Testis (tissue), 3 donors: ENCODE measurements around the gene COX6A2. TPM values are rescaled to one million over a fixed set of nuclear protein-coding genes. Genes with fewer than 3 reads are reported as not detected.
A peak's percentile ranks its signal among the peaks of the same experiment; 100 is the strongest.

Source experiments
- DNase-seq: peaks from one replicate; pipeline ENCODE4 v3.0.0-alpha.2; 2019
- H3K27ac ChIP-seq, 2 donors: fragments of 200-600 bp; sonication (generic); one replicate each; pipeline ENCODE4 v1.5.1; 2019
- H3K27me3 ChIP-seq: fragments of 200-600 bp; sonication (generic); one replicate; pipeline ENCODE4 v1.5.1; 2019
- H3K36me3 ChIP-seq: fragments of 200-600 bp; sonication (generic); one replicate; pipeline ENCODE4 v1.5.1; 2017; ENCODE audit warnings: low read depth; ENCODE audit errors: missing control alignments
- H3K4me1 ChIP-seq: fragments of 200-600 bp; sonication (generic); one replicate; pipeline ENCODE4 v1.5.1; 2019
- H3K4me3 ChIP-seq, 2 donors: fragments of 200-600 bp; sonication (generic); one replicate each; pipeline ENCODE4 v1.5.1; 2017 to 2019
- H3K9me3 ChIP-seq: fragments of 200-600 bp; sonication (generic); one replicate; pipeline ENCODE4 v1.5.1; 2017
- CTCF ChIP-seq, 3 experiments: fragments of 450-650 bp in 2 of 3; fragments of 200-600 bp in 1 of 3; sonication (generic) in 1 of 3; IDR thresholded peaks; one replicate each; pipeline ENCODE4 v1.5.1; 2016 to 2019; ENCODE audit warnings: antibody characterized with exemption in 3 of 3, mild to moderate bottlenecking in 2 of 3, moderate library complexity in 1 of 3
- POLR2A ChIP-seq: fragments of 450-650 bp; IDR thresholded peaks from one replicate; pipeline ENCODE4 v1.6.1; 2017; ENCODE audit warnings: antibody characterized with exemption, mild to moderate bottlenecking, moderate library complexity
- WGBS, 2 donors: methylation state at CpG; one replicate each; pipeline ENCODE4 v1.1.5; 2018; 5-methylcytosine and 5-hydroxymethylcytosine counted together
- intact Hi-C: fragments of 100-400 bp; cut with DNase I; formaldehyde crosslinking; loops from one replicate; pipeline ENCODE4 v1.15.1; 2023; ENCODE audit warnings: low total_unique reads
- polyA plus RNA-seq: library from polyadenylated mRNA; stranded (reverse); fragments of 350-450 nt; fragmentation: Illumina TruSeq; extraction: RNeasy Lipid Tissue Mini Kit (QIAGEN cat#74804); gene quantifications from one replicate; pipeline ENCODE4 v1.2.3, GENCODE V29; 2014; ENCODE audit warnings: low read depth, low replicate concordance; ENCODE audit not compliant: insufficient read depth
- total RNA-seq, 2 donors: library from RNA; depleted of rRNA; stranded (reverse); fragments of >200 nt; gene quantifications; one replicate each; pipeline ENCODE4 v1.2.3, GENCODE V29; 2016

Gene COX6A2
- total and polyA plus RNA-seq, 3 donors from 2014 or later = 1.4 to 14.9 TPM; not detected in 1

GRCh38 chr16:31464348-31464769, 36.2 kb upstream of the COX6A2 start:
- H3K36me3 ChIP-seq = no peaks in the 10 kb centered on the region
- intact Hi-C loops = no loop called here
- TF ChIP-seq POLR2A = no peak
- no peak for TF ChIP-seq CTCF (IDR thresholded peaks at IDR 0.05)
- no peak overlapping the region for H3K27ac ChIP-seq
- WGBS, 2 donors = 89 to 96% methylated on average over 12 to 36 of the region's 36 CpGs
- H3K4me1 ChIP-seq = peaks cover 7% of the 10 kb centered on the region
- no peaks in the 10 kb centered on the region for H3K27me3 ChIP-seq
- DNase-seq = no peak
- H3K4me3 ChIP-seq = no peak overlapping the region
- no peaks in the 10 kb centered on the region for H3K9me3 ChIP-seq

GRCh38 chr16:31461921-31462804, 34.0 kb upstream of the COX6A2 start:
- Histone ChIP-seq H3K9me3 (no peaks in the 10 kb centered on the region), H3K27ac (no peak overlapping the region), H3K4me3 (no peak overlapping the region), H3K27me3 (no peaks in the 10 kb centered on the region), H3K4me1 (peaks cover 19% of the 10 kb centered on the region), H3K36me3 (no peaks in the 10 kb centered on the region)
- no peak for TF ChIP-seq CTCF (IDR thresholded peaks at IDR 0.05)
- no peak for TF ChIP-seq POLR2A
- DNase-seq = no peak
- 87 to 94% methylated on average over 22 to 31 of the region's 35 CpGs for whole genome bisulfite sequencing, 2 donors
- intact Hi-C loops = no loop called here

- Histone ChIP-seq H3K9me3 (no peaks in the 10 kb centered on the region), H3K27me3 (no peaks in the 10 kb centered on the region), H3K4me3 (no peak overlapping the region), H3K36me3 (no peaks in the 10 kb centered on the region), H3K4me1 (peaks cover 26% of the 10 kb centered on the region), H3K27ac (no peak overlapping the region)
- intact Hi-C loops = no loop called here
- no peak for DNase-seq
- WGBS, 2 donors = 87 to 91% methylated on average over 7 to 10 of the region's 10 CpGs
- TF ChIP-seq CTCF (IDR thresholded peaks at IDR 0.05) (no peak), POLR2A (no peak)
Observed at GRCh38 chr16:31461201-31461920, 33.2 kb upstream of the COX6A2 start.

GRCh38 chr16:31460582-31461002, 32.4 kb upstream of the COX6A2 start:
- no peak for DNase-seq
- peak; percentile 29 to 59 (median 48) for TF ChIP-seq CTCF (IDR thresholded peaks at IDR 0.05)
- no peak for TF ChIP-seq POLR2A
- Histone ChIP-seq H3K4me3 (peak overlapping the region in 1 of 2 donors; percentile 76), H3K36me3 (no peaks in the 10 kb centered on the region), H3K9me3 (no peaks in the 10 kb centered on the region), H3K27ac (peak overlapping the region in 1 of 2 donors; percentile 100), H3K27me3 (no peaks in the 10 kb centered on the region), H3K4me1 (peaks cover 31% of the 10 kb centered on the region)
- 24 to 33% methylated on average over 8 of the region's 8 CpGs for whole genome bisulfite sequencing, 2 donors
- intact Hi-C loops = no loop called here
